GM12872 (cell line): ENCODE data around the gene ASTN2.

Source experiments
- TF ChIP-seq, protein P1 (sequence below): IDR thresholded peaks from 3 replicates; pipeline ENCODE4 v1.5.1; 2011; ENCODE audit warnings: low read depth, mild to moderate bottlenecking, low read length, moderate library complexity; ENCODE audit not compliant: insufficient read depth

The ASTN2 gene

DNA sequence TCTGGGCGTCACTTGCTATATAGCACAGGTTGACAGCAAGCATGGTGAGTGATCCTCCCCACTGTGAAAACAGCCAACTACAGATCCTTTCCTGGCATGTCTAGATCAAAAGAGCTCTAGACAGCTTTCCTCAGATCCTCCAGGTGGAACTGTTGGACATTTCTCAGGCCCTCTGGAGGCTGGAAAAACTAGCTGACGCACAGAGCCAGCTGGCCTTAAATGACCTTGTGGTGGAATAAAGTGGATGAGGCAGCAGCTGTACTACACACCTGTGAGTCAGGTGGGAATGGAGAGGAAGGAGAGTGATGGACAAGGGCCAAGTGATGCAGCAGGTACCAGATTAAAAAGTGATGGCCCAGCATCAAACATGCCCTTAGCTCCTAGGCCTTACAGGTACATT is 555.1 kb downstream of the ASTN2 start:
- TF ChIP-seq, protein P1, sequence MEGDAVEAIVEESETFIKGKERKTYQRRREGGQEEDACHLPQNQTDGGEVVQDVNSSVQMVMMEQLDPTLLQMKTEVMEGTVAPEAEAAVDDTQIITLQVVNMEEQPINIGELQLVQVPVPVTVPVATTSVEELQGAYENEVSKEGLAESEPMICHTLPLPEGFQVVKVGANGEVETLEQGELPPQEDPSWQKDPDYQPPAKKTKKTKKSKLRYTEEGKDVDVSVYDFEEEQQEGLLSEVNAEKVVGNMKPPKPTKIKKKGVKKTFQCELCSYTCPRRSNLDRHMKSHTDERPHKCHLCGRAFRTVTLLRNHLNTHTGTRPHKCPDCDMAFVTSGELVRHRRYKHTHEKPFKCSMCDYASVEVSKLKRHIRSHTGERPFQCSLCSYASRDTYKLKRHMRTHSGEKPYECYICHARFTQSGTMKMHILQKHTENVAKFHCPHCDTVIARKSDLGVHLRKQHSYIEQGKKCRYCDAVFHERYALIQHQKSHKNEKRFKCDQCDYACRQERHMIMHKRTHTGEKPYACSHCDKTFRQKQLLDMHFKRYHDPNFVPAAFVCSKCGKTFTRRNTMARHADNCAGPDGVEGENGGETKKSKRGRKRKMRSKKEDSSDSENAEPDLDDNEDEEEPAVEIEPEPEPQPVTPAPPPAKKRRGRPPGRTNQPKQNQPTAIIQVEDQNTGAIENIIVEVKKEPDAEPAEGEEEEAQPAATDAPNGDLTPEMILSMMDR = no peak

- TF ChIP-seq, protein P1 = no peak
These were observed 557.5 kb downstream of the ASTN2 start for GRCh38 chr9:116857321-116857720.

DNA sequence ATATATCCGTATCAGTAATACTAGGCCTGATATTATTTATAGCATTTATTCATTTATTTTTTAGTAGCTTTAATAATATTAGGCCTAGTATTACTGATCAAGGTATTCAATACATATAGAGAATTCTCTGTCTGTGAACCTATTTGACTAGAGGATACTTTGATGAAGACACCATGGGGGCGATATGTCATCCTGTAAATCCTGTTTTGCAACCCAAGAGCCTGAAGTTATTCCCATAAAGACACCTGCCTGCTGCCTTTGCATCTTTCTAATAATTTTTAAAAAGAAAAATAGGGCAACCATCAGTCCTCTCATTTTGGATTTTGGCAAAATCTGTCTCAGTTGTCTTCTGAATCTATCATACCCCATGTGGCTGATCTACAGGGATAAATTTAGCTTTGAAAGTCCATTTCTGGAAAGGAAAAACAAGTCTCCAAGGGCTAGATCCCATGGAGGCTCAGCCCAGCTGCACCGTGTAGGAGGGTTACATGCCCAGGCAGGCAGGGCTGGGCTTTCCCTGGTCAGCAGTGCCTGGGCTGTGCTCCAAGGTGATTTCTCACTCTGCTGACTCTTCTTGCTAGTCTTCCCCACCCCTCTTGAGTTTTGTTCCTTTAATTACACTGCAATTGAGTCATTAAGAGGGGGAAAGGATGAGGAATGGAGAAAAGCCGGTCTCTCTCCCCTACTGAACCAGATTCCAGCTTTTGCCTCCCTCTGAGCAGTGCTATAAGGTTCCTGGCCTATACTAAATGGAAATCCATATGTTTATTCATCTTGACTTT is 558.8 kb downstream of the ASTN2 start:
- TF ChIP-seq, protein P1 = no peak

- TF ChIP-seq, protein P1 = no peak
These were observed 565.1 kb downstream of the ASTN2 start for GRCh38 chr9:116849721-116850120.

- TF ChIP-seq, protein P1 = no peak
These were observed 570.2 kb downstream of the ASTN2 start for GRCh38 chr9:116844621-116845020.

GRCh38 chr9:116843863-116844620 is 570.8 kb downstream of the ASTN2 start:
- TF ChIP-seq, protein P1 = no peak

- TF ChIP-seq, protein P1 = peak; percentile 25; the same call in 2 of the 3 replicates
These were observed 572.2 kb downstream of the ASTN2 start for GRCh38 chr9:116842658-116843057.
